ENCODE data around the gene ERCC8. TPM values are rescaled to one million over a fixed set of nuclear protein-coding genes. Genes with fewer than 3 reads are reported as not detected.

ERCC8 gene
- total and polyA plus RNA-seq, 2 experiments from 2014 or later: 21.6 to 53.9 TPM

GRCh38 chr5:60961685-60962084 lies 16.8 kb upstream of the ERCC8 start (continued):
- no peak for TF ChIP-seq CTCF (conservative IDR thresholded peaks at IDR 0.05; ENCODE audit: low read depth in 2 of 2)
- TF ChIP-seq NANOG (IDR thresholded peaks at IDR 0.05; ENCODE audit: borderline replicate concordance): no peak
- no peak for TF ChIP-seq JUNB (IDR thresholded peaks at IDR 0.05; ENCODE audit: unreplicated experiment)
- no peak for TF ChIP-seq POLR2AphosphoS5 (IDR thresholded peaks at IDR 0.05; ENCODE audit: low read depth)
- no peak for TF ChIP-seq ZNF462 (CRISPR knock-in tag; IDR thresholded peaks at IDR 0.05)

GRCh38 chr5:60960591-60960990 lies 15.7 kb upstream of the ERCC8 start:
- Histone ChIP-seq H4K20me1 (replicated peaks; ENCODE audit: insufficient read depth) (peaks cover 3% of the 10 kb centered on the region; the same call in 1 of the 2 replicates), H2AFZ (no peak overlapping the region), H3K27ac (ENCODE audit: low read depth) (no peak overlapping the region), H3K79me2 (replicated peaks; ENCODE audit: insufficient read depth) (peaks cover 45% of the 10 kb centered on the region), H3K4me2 (no peak overlapping the region), H3K9me2 (ENCODE audit: insufficient read depth) (no peaks in the 10 kb centered on the region), H3F3A (replicated peaks; ENCODE audit: low read depth) (no peaks in the 10 kb centered on the region), H3K4me3 (no peak overlapping the region), H3K4me1 (ENCODE audit: insufficient read depth) (no peaks in the 10 kb centered on the region), H3K27me3 (ENCODE audit: insufficient read depth) (no peaks in the 10 kb centered on the region), H3K36me3 (ENCODE audit: insufficient read depth) (no peaks in the 10 kb centered on the region)
- H3K9me3 Mint-ChIP-seq: peaks cover 7% of the 10 kb centered on the region; the same call in 2 of the 3 replicates
- H3K4me1 Mint-ChIP-seq: no peaks in the 10 kb centered on the region
- no peak overlapping the region for H3K27ac Mint-ChIP-seq
- DNase-seq (ENCODE audit: low spot score) (peak; percentile 55), ATAC-seq (no peak)
- peaks cover 4% of the 10 kb centered on the region; the same call in 2 of the 3 replicates for H3K36me3 Mint-ChIP-seq (ENCODE audit: low read depth)
- peaks cover 2% of the 10 kb centered on the region for H3K27me3 Mint-ChIP-seq (ENCODE audit: insufficient read depth, low read depth, poor library complexity)
- H3K4me3 Mint-ChIP-seq: no peak overlapping the region
- TF ChIP-seq REST (IDR thresholded peaks at IDR 0.05; ENCODE audit: unreplicated experiment) (no peak), EZH2phosphoT487 (IDR thresholded peaks at IDR 0.05; ENCODE audit: unreplicated experiment) (no peak), POLR2AphosphoS5 (IDR thresholded peaks at IDR 0.05; ENCODE audit: low read depth) (no peak), CTCF (conservative IDR thresholded peaks at IDR 0.05; ENCODE audit: low read depth in 2 of 2) (peak; percentile 52 to 72), NANOG (IDR thresholded peaks at IDR 0.05; ENCODE audit: borderline replicate concordance) (no peak)

Measured in GM23338 (cell line).